ENCODE measurements around the gene SAXO2.

DNA sequence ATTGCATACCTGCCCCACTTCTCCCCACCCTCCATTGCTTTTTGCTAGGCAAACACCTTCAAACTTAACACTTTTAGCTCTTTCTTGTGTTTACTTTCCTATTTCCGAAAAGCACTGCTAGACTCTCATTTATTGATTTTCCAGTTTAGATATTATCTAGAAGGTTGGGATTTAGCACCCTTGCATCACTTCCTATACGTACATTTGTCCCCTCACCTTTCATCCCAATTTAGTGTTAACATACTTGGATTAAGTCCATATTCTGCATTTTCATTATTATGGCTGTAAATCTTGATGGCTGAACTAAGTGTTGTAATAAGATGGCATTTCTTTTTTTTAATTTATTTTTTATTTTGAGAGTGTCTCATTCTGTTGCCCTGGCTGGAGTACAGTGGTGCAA is 47.2 kb downstream of the SAXO2 start:
- TF ChIP-seq, protein P1, sequence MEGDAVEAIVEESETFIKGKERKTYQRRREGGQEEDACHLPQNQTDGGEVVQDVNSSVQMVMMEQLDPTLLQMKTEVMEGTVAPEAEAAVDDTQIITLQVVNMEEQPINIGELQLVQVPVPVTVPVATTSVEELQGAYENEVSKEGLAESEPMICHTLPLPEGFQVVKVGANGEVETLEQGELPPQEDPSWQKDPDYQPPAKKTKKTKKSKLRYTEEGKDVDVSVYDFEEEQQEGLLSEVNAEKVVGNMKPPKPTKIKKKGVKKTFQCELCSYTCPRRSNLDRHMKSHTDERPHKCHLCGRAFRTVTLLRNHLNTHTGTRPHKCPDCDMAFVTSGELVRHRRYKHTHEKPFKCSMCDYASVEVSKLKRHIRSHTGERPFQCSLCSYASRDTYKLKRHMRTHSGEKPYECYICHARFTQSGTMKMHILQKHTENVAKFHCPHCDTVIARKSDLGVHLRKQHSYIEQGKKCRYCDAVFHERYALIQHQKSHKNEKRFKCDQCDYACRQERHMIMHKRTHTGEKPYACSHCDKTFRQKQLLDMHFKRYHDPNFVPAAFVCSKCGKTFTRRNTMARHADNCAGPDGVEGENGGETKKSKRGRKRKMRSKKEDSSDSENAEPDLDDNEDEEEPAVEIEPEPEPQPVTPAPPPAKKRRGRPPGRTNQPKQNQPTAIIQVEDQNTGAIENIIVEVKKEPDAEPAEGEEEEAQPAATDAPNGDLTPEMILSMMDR (IDR thresholded peaks at IDR 0.05; ENCODE audit: extremely low read depth in 1 of 2, insufficient read depth in 1 of 2, low read depth in 1 of 2, low read length in 2 of 2) = no peak
- TF ChIP-seq POLR2A (IDR thresholded peaks at IDR 0.05; ENCODE audit: low read depth, low read length) (no peak), EZH2 (IDR thresholded peaks at IDR 0.05; ENCODE audit: borderline replicate concordance, low read depth, low read length, severe bottlenecking) (no peak)
